CD14-positive monocyte (primary cell): ENCODE results near the gene SH3RF3. TPM values are rescaled to one million over a fixed set of nuclear protein-coding genes. Genes with fewer than 3 reads are reported as not detected.

Experiments used
- DNase-seq, 3 donors: peaks; one replicate each; pipeline ENCODE4 v3.0.0-alpha.2; 2011 to 2022
- H2AFZ ChIP-seq: 2 replicates; pipeline ENCODE4 v1.6.0; 2012; ENCODE audit warnings: mild to moderate bottlenecking, low read depth, low read length, inconsistent platforms; ENCODE audit not compliant: insufficient read depth, poor library complexity, severe bottlenecking
- H3K27ac ChIP-seq, 2 donors: 1 replicate in 1 of 2; 2 replicates in 1 of 2; pipeline ENCODE4 v1.5.1; 2012 to 2013; ENCODE audit warnings: low read length in 2 of 2, control low read depth in 1 of 2, inconsistent platforms in 1 of 2, low read depth in 1 of 2, mild to moderate bottlenecking in 1 of 2
- H3K27me3 ChIP-seq, 2 donors: one replicate each; pipeline versions ENCODE4 v1.6.0 to v1.6.1; 2011 to 2013; ENCODE audit warnings: low read length in 2 of 2; ENCODE audit not compliant: control insufficient read depth in 2 of 2, insufficient read depth in 2 of 2
- H3K36me3 ChIP-seq, 2 donors: replicated peaks in 1 of 2; 1 replicate in 1 of 2; 2 replicates in 1 of 2; pipeline versions ENCODE4 v1.5.1 to v1.6.1; 2012 to 2013; ENCODE audit warnings: low read length in 2 of 2, control low read depth in 1 of 2, inconsistent platforms in 1 of 2, mild to moderate bottlenecking in 1 of 2; ENCODE audit not compliant: insufficient read depth in 2 of 2, control insufficient read depth in 1 of 2
- H3K4me1 ChIP-seq, 2 donors: 1 replicate in 1 of 2; 2 replicates in 1 of 2; pipeline versions ENCODE4 v1.5.1 to v1.6.1; 2012 to 2013; ENCODE audit warnings: low read length in 2 of 2, control low read depth in 1 of 2, inconsistent platforms in 1 of 2, mild to moderate bottlenecking in 1 of 2, moderate library complexity in 1 of 2; ENCODE audit not compliant: insufficient read depth in 2 of 2, control insufficient read depth in 1 of 2
- H3K4me2 ChIP-seq: replicated peaks from 2 replicates; pipeline ENCODE3; 2012; ENCODE audit warnings: low read length, moderate library complexity, mild to moderate bottlenecking; ENCODE audit not compliant: poor library complexity, severe bottlenecking; ENCODE audit errors: extremely low read depth
- H3K4me3 ChIP-seq, 3 experiments: fragments of 200-600 bp in 1 of 3; sonication (generic) in 1 of 3; replicated peaks in 1 of 3; 1 replicate in 2 of 3; 2 replicates in 1 of 3; pipeline ENCODE4 v1.5.1; 2011 to 2013; ENCODE audit warnings: low read length in 3 of 3, mild to moderate bottlenecking in 3 of 3, control low read depth in 2 of 3, low read depth in 2 of 3, inconsistent platforms in 1 of 3, moderate library complexity in 1 of 3
- H3K79me2 ChIP-seq: 2 replicates; pipeline ENCODE4 v1.6.0; 2012; ENCODE audit warnings: mild to moderate bottlenecking, control low read depth, inconsistent platforms, low read length, moderate library complexity; ENCODE audit not compliant: insufficient read depth
- H3K9ac ChIP-seq: 2 replicates; pipeline ENCODE4 v1.6.0; 2017; ENCODE audit warnings: low read length, mild to moderate bottlenecking; ENCODE audit not compliant: insufficient read depth, poor library complexity, severe bottlenecking
- H3K9me3 ChIP-seq, 2 donors: replicated peaks in 1 of 2; 1 replicate in 1 of 2; 2 replicates in 1 of 2; pipeline versions ENCODE4 v1.5.1 to v1.6.1; 2012 to 2013; ENCODE audit warnings: low read length in 2 of 2, control low read depth in 1 of 2; ENCODE audit not compliant: control insufficient read depth in 1 of 2, insufficient read depth in 1 of 2
- H4K20me1 ChIP-seq: 2 replicates; pipeline ENCODE4 v1.6.0; 2012; ENCODE audit warnings: mild to moderate bottlenecking, low read length, control low read depth, moderate library complexity; ENCODE audit not compliant: insufficient read depth
- H3K27ac Mint-ChIP-seq, 7 donors: one replicate each; pipeline ENCODE4 v1.8.0; 2020; ENCODE audit warnings: mild to moderate bottlenecking in 7 of 7, mixed read lengths in 7 of 7, moderate library complexity in 6 of 7, inconsistent platforms in 2 of 7
- H3K27me3 Mint-ChIP-seq, 3 donors: one replicate each; pipeline ENCODE4 v1.8.0; 2021 to 2022; ENCODE audit warnings: low read depth in 3 of 3, mild to moderate bottlenecking in 3 of 3, mixed read lengths in 3 of 3, moderate library complexity in 3 of 3, inconsistent platforms in 1 of 3
- H3K36me3 Mint-ChIP-seq, 2 donors: one replicate each; pipeline ENCODE4 v1.8.0; 2020; ENCODE audit warnings: mixed read lengths in 2 of 2, inconsistent platforms in 1 of 2, mild to moderate bottlenecking in 1 of 2
- H3K4me1 Mint-ChIP-seq: one replicate; pipeline ENCODE4 v1.8.0; 2020; ENCODE audit warnings: mild to moderate bottlenecking, mixed read lengths
- H3K4me3 Mint-ChIP-seq, 2 donors: one replicate each; pipeline ENCODE4 v1.8.0; 2020; ENCODE audit warnings: mild to moderate bottlenecking in 2 of 2, mixed read lengths in 2 of 2, moderate library complexity in 1 of 2
- H3K9me3 Mint-ChIP-seq, 7 donors: one replicate each; pipeline ENCODE4 v1.8.0; 2020 to 2022; ENCODE audit warnings: mixed read lengths in 7 of 7, mild to moderate bottlenecking in 6 of 7, moderate library complexity in 6 of 7, inconsistent platforms in 2 of 7
- CTCF ChIP-seq: fragments of 200-600 bp; IDR thresholded peaks from one replicate; pipeline ENCODE4 v1.8.0; 2022; ENCODE audit warnings: antibody characterized with exemption, mild to moderate bottlenecking
- WGBS: methylation state at CpG from one replicate; pipeline ENCODE4 v1.1.5; 2013; ENCODE audit warnings: missing lambda C conversion rate; ENCODE audit not compliant: insufficient coverage; 5-methylcytosine and 5-hydroxymethylcytosine counted together
- intact Hi-C, 2 donors: fragments of 100-400 bp; cut with micrococcal nuclease; formaldehyde crosslinking; loops; one replicate each; pipeline versions ENCODE4 v1.15.0 to v1.15.1; 2023
- polyA plus RNA-seq, 3 donors: library from polyadenylated mRNA; depleted of rRNA in 1 of 3; unstranded in 2 of 3; stranded (reverse) in 1 of 3; fragments of 300-500 nt in 2 of 3; fragments of >200 nt in 1 of 3; fragmentation: Illumina TruSeq in 2 of 3; gene quantifications; 1 replicate in 2 of 3; 2 replicates in 1 of 3; pipeline ENCODE4 v1.2.3, GENCODE V29; 2012 to 2021

SH3RF3 gene
- polyA plus RNA-seq, 3 donors = 0.25 to 0.75 (median 0.34) TPM

GRCh38 chr2:109497463-109497862 is 368.5 kb downstream of the SH3RF3 start:
- H3K4me2 ChIP-seq = no peak overlapping the region
- H2AFZ ChIP-seq = no peak overlapping the region
- no peaks in the 10 kb centered on the region for H3K9me3 ChIP-seq
- TF ChIP-seq CTCF = no peak
- WGBS = 97% methylated on average over 7 of the region's 8 CpGs
- no peaks in the 10 kb centered on the region for H3K36me3 ChIP-seq
- DNase-seq = no peak
- H3K27ac Mint-ChIP-seq = no peak overlapping the region
- no peak overlapping the region for H3K4me3 Mint-ChIP-seq
- H3K27me3 ChIP-seq = no peaks in the 10 kb centered on the region
- H3K36me3 Mint-ChIP-seq = no peaks in the 10 kb centered on the region
- H3K27ac ChIP-seq = no peak overlapping the region
- intact Hi-C loops = no loop called here
- H3K79me2 ChIP-seq = no peaks in the 10 kb centered on the region
- H3K4me1 ChIP-seq = no peaks in the 10 kb centered on the region
- peaks cover 0 to 4% (median 0%) of the 10 kb centered on the region in 7 donors for H3K9me3 Mint-ChIP-seq
- no peaks in the 10 kb centered on the region for H4K20me1 ChIP-seq
- H3K4me3 ChIP-seq = no peak overlapping the region
- no peak overlapping the region for H3K9ac ChIP-seq
- H3K27me3 Mint-ChIP-seq = peaks cover 0 to 1% (median under 1%) of the 10 kb centered on the region in 3 donors
- H3K4me1 Mint-ChIP-seq = no peaks in the 10 kb centered on the region

- H3K4me1 Mint-ChIP-seq = no peaks in the 10 kb centered on the region
- no peak overlapping the region for H3K4me3 Mint-ChIP-seq
- Histone ChIP-seq H3K4me3 (no peak overlapping the region), H3K36me3 (no peaks in the 10 kb centered on the region), H3K27me3 (no peaks in the 10 kb centered on the region), H4K20me1 (no peaks in the 10 kb centered on the region), H3K9me3 (no peaks in the 10 kb centered on the region), H3K27ac (no peak overlapping the region), H3K4me2 (no peak overlapping the region), H2AFZ (no peak overlapping the region), H3K9ac (no peak overlapping the region), H3K79me2 (no peaks in the 10 kb centered on the region), H3K4me1 (no peaks in the 10 kb centered on the region)
- no peak for TF ChIP-seq CTCF
- no peak for DNase-seq
- peaks cover 0 to 4% (median 0%) of the 10 kb centered on the region in 7 donors for H3K9me3 Mint-ChIP-seq
- intact Hi-C loops = no loop called here
- H3K27ac Mint-ChIP-seq = no peak overlapping the region
- H3K27me3 Mint-ChIP-seq = peaks cover 0 to 4% (median 1%) of the 10 kb centered on the region in 3 donors
- 60% methylated on average over 15 of the region's 19 CpGs for WGBS
- no peaks in the 10 kb centered on the region for H3K36me3 Mint-ChIP-seq
These were observed 369.2 kb downstream of the SH3RF3 start for GRCh38 chr2:109497911-109498870.
